Suprapubic skin (tissue), 4 donors: Measurements from ENCODE around the gene STARD10.

ENCODE experiments used
- CTCF ChIP-seq, 2 donors: fragments of 200-600 bp in 1 of 2; fragments of 450-650 bp in 1 of 2; sonication (generic) in 1 of 2; IDR thresholded peaks; one replicate each; pipeline ENCODE4 v1.5.1; 2016 to 2019; ENCODE audit warnings: antibody characterized with exemption in 2 of 2, mild to moderate bottlenecking in 1 of 2, moderate library complexity in 1 of 2
- EP300 ChIP-seq: sonication (generic); formaldehyde crosslinking; IDR thresholded peaks from one replicate; pipeline ENCODE4 v1.6.1; 2017; ENCODE audit warnings: antibody characterized with exemption
- POLR2A ChIP-seq, 2 donors: fragments of 450-650 bp; IDR thresholded peaks; one replicate each; pipeline ENCODE4 v1.6.1; 2017; ENCODE audit warnings: antibody characterized with exemption in 2 of 2, mild to moderate bottlenecking in 2 of 2, moderate library complexity in 2 of 2
- POLR2AphosphoS5 ChIP-seq, 3 donors: sonication (generic); formaldehyde crosslinking; IDR thresholded peaks; one replicate each; pipeline ENCODE4 v1.6.1; 2017; ENCODE audit warnings: antibody characterized with exemption in 3 of 3

- TF ChIP-seq CTCF (IDR thresholded peaks at IDR 0.05) (no peak), POLR2AphosphoS5 (IDR thresholded peaks at IDR 0.05) (no peak), POLR2A (IDR thresholded peaks at IDR 0.05) (no peak), EP300 (no peak)
Observed at GRCh38 chr11:72824811-72825505, 31.1 kb upstream of the STARD10 start.
